ENCODE measurements around the gene CAB39L.
A peak's percentile ranks its signal among the peaks of the same experiment; 100 is the strongest.

The CAB39L gene

DNA sequence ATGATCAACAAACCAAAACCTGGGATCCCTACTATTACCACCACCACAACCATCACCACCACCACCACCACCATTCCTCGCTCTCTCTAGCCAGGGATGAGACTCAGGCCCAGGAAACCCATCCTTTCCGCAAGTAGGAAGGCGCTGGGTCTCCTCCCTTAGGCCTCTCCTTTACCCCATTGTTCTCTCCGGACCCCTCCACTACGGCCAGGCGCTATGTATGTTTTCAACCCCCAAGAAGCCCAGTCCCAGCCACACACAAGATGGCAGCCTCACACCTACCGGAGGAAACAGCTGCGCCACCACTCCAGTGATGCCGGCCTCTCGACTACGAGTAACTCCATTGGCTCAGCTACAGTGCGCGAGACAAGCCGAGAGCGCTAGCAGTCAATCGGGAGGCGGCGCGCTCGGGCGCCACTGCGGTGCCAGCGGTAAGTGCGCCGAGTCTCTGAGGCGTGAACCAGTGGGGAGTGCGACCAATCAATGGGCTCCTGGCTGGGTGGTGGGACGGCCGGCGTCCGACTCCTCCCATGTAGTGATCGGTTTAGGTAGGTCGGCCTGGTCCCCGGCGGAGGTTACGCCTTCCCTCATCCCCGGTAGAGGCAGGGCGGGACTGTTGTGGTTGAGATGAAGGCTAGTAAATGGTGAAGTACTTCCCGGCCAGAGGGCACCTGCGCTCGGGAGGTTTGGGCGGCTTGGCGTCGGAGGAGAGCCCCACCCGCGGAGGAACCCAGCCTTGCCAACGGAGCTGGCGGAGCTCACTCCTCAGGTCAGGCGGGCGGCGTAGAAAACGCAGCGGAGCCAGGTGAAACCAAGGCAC lies at the start of gene CAB39L, which contains the start of gene SETDB2:
TSS of gene CAB39L (minus strand) at position 361 of the 820 bp plus-strand sequence. CDS start 61,154 bp downstream, outside the sequence.
TSS of gene SETDB2 (plus strand) at position 571 of the 820 bp plus-strand sequence. CDS start 7,620 bp downstream, outside the sequence.
- Histone ChIP-seq H3K36me3 (ENCODE audit: control insufficient read depth in 2 of 2, insufficient read depth in 2 of 2, low read length in 2 of 2) (no peaks in the 10 kb centered on the region), H3K4me1 (ENCODE audit: control insufficient read depth, insufficient read depth, low read length) (peaks cover 3% of the 10 kb centered on the region), H3K27me3 (ENCODE audit: control insufficient read depth in 1 of 2, insufficient read depth in 2 of 2, low read length in 2 of 2) (no peaks in the 10 kb centered on the region), H3K9me3 (ENCODE audit: control insufficient read depth in 2 of 2, low read length in 2 of 2) (no peaks in the 10 kb centered on the region), H3K27ac (ENCODE audit: low read length) (peak within 1 kb of the TSS; percentile 96), H3K4me3 (ENCODE audit: low read length in 2 of 2) (peak within 1 kb of the TSS; percentile 94 to 98), H3K9ac (ENCODE audit: low read length in 2 of 2) (peak within 1 kb of the TSS; percentile 91 to 97)

DNA sequence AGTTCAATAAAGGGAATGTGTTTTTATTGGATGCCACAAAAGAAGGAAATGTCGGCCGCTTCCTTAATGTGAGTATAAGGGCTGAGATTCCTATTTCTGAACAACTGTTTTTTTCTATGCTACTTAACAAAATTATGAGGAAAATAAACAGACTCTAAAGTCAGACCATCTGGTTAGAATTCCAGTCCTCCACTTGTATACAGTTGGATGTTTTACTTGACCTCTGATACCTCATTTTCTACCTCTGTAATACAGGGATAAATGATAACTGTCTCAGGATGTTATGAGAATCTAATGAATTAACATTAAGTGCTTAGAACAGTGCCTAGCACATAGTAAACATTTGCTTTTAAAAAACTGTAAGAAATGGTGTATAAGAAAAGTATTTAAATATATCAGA lies 44.7 kb upstream of the CAB39L start:
- H3K27me3 ChIP-seq (ENCODE audit: control insufficient read depth in 1 of 2, insufficient read depth in 2 of 2, low read length in 2 of 2), result no peaks in the 10 kb centered on the region
- peaks cover 4 to 11% of the 10 kb centered on the region in 2 donors for H3K36me3 ChIP-seq (ENCODE audit: control insufficient read depth in 2 of 2, insufficient read depth in 2 of 2, low read length in 2 of 2)
- no peak overlapping the region for H3K4me3 ChIP-seq (ENCODE audit: low read length in 2 of 2)
- no peak overlapping the region for H3K9ac ChIP-seq (ENCODE audit: low read length in 2 of 2)
- no peaks in the 10 kb centered on the region for H3K4me1 ChIP-seq (ENCODE audit: control insufficient read depth, insufficient read depth, low read length)
- no peak overlapping the region for H3K27ac ChIP-seq (ENCODE audit: low read length)
- no peaks in the 10 kb centered on the region for H3K9me3 ChIP-seq (ENCODE audit: control insufficient read depth in 2 of 2, low read length in 2 of 2)

DNA sequence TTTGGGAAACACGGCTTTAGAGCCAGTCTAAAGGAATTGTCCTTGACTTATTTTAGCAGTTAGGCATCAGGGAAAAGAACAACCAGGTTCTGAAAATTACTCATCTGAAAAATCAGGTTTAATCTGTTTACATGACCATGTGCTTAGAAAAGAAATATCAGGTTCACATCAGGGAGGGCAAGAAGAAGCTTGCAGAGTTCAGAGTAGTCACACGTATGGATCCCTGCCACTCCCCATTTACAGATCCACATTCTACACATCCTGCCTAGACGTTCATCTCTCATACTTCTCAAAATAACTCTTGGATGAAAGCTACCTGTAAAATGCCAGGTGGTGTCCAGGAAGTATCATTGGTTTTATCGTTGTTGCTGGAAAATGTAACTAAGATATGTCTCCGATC lies 37.9 kb upstream of the CAB39L start:
- Histone ChIP-seq H3K9me3 (ENCODE audit: control insufficient read depth in 2 of 2, low read length in 2 of 2) (no peaks in the 10 kb centered on the region), H3K4me1 (ENCODE audit: control insufficient read depth, insufficient read depth, low read length) (no peaks in the 10 kb centered on the region), H3K27ac (ENCODE audit: low read length) (no peak overlapping the region), H3K36me3 (ENCODE audit: control insufficient read depth in 2 of 2, insufficient read depth in 2 of 2, low read length in 2 of 2) (peaks cover 23 to 33% of the 10 kb centered on the region in 2 donors), H3K9ac (ENCODE audit: low read length in 2 of 2) (no peak overlapping the region), H3K4me3 (ENCODE audit: low read length in 2 of 2) (no peak overlapping the region), H3K27me3 (ENCODE audit: control insufficient read depth in 1 of 2, insufficient read depth in 2 of 2, low read length in 2 of 2) (no peaks in the 10 kb centered on the region)

DNA sequence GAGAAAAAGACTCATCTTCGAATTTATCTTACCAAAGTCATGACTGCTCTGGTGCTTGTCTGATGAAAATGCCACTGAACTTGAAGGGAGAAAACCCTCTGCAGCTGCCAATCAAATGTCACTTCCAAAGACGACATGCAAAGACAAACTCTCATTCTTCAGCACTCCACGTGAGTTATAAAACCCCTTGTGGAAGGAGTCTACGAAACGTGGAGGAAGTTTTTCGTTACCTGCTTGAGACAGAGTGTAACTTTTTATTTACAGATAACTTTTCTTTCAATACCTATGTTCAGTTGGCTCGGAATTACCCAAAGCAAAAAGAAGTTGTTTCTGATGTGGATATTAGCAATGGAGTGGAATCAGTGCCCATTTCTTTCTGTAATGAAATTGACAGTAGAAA lies 32.7 kb upstream of the CAB39L start:
- no peaks in the 10 kb centered on the region for H3K4me1 ChIP-seq (ENCODE audit: control insufficient read depth, insufficient read depth, low read length)
- no peak overlapping the region for H3K4me3 ChIP-seq (ENCODE audit: low read length in 2 of 2)
- no peak overlapping the region for H3K27ac ChIP-seq (ENCODE audit: low read length)
- H3K36me3 ChIP-seq (ENCODE audit: control insufficient read depth in 2 of 2, insufficient read depth in 2 of 2, low read length in 2 of 2), result peaks cover 21 to 28% of the 10 kb centered on the region in 2 donors
- no peaks in the 10 kb centered on the region for H3K27me3 ChIP-seq (ENCODE audit: control insufficient read depth in 1 of 2, insufficient read depth in 2 of 2, low read length in 2 of 2)
- no peaks in the 10 kb centered on the region for H3K9me3 ChIP-seq (ENCODE audit: control insufficient read depth in 2 of 2, low read length in 2 of 2)
- H3K9ac ChIP-seq (ENCODE audit: low read length in 2 of 2), result no peak overlapping the region

DNA sequence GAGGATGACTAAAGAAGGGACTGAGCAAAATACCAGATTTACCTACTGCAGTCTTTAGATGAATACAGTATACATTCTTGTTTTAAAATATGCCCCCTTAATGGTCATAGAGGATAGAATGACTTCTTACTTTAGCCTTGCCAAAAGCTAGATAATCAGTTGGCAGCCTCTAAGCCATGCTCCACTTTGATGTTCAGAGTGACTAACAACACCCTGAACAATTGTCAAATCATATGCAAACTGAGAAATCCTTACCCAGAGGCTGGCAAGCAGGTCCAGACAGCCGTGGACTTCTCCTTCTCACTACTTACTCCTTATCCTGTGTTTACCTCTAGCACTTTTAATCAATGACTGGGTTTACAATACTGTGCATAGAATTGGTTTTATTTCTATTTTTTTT lies 28.3 kb upstream of the CAB39L start:
- no peak overlapping the region for H3K27ac ChIP-seq (ENCODE audit: low read length)
- H3K36me3 ChIP-seq (ENCODE audit: control insufficient read depth in 2 of 2, insufficient read depth in 2 of 2, low read length in 2 of 2), result peaks cover 14 to 19% of the 10 kb centered on the region in 2 donors
- no peaks in the 10 kb centered on the region for H3K9me3 ChIP-seq (ENCODE audit: control insufficient read depth in 2 of 2, low read length in 2 of 2)

DNA sequence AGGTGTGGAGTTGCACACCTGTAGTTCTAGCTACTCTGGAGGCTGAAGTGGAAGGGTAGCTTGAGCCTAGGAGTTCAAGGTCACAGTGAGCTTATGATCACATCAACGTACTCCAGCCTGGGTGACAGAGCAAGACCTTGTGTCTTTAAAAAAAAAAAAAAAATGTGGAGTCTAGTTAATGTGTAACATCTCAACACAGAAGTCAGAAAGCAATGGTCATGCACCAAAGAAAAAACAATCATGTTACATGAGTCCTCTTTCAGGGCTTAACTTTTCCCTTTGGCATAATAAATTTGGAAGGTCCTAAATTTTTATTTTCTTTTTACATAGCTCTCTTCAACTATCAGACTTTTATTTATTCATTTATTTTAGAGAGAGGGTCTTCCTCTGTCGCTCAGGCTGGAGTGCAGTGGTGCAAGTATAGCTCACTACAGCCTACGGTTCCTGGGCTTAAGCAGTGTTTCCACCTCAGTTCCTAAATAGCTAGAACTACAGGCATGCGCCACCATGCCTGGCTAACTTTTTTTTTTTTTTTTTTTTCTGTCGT lies 22.5 kb upstream of the CAB39L start:
- Histone ChIP-seq H3K4me3 (ENCODE audit: low read length in 2 of 2) (no peak overlapping the region), H3K9me3 (ENCODE audit: control insufficient read depth in 2 of 2, low read length in 2 of 2) (no peaks in the 10 kb centered on the region), H3K4me1 (ENCODE audit: control insufficient read depth, insufficient read depth, low read length) (no peaks in the 10 kb centered on the region), H3K27me3 (ENCODE audit: control insufficient read depth in 1 of 2, insufficient read depth in 2 of 2, low read length in 2 of 2) (no peaks in the 10 kb centered on the region), H3K36me3 (ENCODE audit: control insufficient read depth in 2 of 2, insufficient read depth in 2 of 2, low read length in 2 of 2) (peaks cover 17% of the 10 kb centered on the region in 2 donors), H3K27ac (ENCODE audit: low read length) (no peak overlapping the region), H3K9ac (ENCODE audit: low read length in 2 of 2) (no peak overlapping the region)

More for the DNA sequence above, 28.3 kb upstream of the CAB39L start:
- H3K9ac ChIP-seq (ENCODE audit: low read length in 2 of 2), result no peak overlapping the region
- no peak overlapping the region for H3K4me3 ChIP-seq (ENCODE audit: low read length in 2 of 2)
- no peaks in the 10 kb centered on the region for H3K27me3 ChIP-seq (ENCODE audit: control insufficient read depth in 1 of 2, insufficient read depth in 2 of 2, low read length in 2 of 2)
- no peaks in the 10 kb centered on the region for H3K4me1 ChIP-seq (ENCODE audit: control insufficient read depth, insufficient read depth, low read length)

DNA sequence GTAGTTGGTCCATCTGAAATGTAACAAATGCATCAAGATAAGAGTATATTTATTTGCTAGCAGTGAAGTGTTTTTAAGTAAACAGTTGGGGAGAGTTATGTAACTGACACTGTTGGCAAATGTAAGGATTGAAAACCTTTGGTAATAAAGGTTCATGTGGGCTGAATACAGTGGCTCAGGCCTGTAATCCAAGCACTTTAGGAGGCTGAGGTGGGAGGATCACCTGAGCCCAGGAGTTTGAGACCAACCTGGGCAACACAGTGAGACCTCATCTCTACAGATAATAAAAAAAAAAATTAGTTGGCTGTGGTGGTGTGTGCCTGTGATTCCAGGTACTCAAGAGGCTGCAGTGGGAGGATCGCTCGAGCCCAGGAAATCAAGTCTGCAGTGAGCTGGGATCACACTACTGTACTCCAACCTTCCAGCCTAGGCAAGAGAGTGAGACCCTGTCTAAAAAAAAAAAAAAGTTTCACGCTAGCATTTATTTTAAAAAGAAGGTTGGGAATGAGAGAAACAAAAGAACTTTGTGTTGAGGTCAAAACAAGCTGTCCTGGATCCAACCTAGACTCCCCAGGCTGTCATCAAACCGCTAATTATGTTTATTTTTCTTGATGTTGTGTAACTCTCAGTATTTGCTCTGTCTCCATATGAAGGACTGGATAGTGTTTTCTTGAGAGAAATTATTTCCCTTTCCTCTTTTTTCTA lies 20.9 kb upstream of the CAB39L start:
- Histone ChIP-seq H3K27me3 (ENCODE audit: control insufficient read depth in 1 of 2, insufficient read depth in 2 of 2, low read length in 2 of 2) (no peaks in the 10 kb centered on the region), H3K9me3 (ENCODE audit: control insufficient read depth in 2 of 2, low read length in 2 of 2) (no peaks in the 10 kb centered on the region), H3K9ac (ENCODE audit: low read length in 2 of 2) (no peak overlapping the region), H3K36me3 (ENCODE audit: control insufficient read depth in 2 of 2, insufficient read depth in 2 of 2, low read length in 2 of 2) (peaks cover 16 to 18% of the 10 kb centered on the region in 2 donors), H3K4me3 (ENCODE audit: low read length in 2 of 2) (no peak overlapping the region), H3K4me1 (ENCODE audit: control insufficient read depth, insufficient read depth, low read length) (no peaks in the 10 kb centered on the region), H3K27ac (ENCODE audit: low read length) (no peak overlapping the region)

DNA sequence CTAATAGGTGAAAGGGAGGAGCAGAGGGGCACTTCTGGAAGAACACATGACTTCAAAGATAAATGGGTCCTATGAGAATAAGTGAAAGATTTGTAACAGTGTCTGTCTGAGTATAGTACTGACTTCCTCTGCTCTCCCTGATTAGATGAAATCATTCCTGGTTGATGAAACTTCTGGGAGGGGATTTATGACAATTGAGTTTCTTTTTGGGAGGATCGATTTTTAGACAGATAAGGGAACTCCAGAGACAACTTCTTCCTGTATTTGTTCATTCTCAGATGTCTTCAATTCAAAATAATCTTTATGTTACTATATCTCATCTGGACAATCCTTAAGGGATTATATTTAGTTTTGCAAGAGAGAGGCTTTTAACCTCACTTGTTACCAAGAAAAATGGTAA lies 20.2 kb upstream of the CAB39L start:
- Histone ChIP-seq H3K27ac (ENCODE audit: low read length) (no peak overlapping the region), H3K27me3 (ENCODE audit: control insufficient read depth in 1 of 2, insufficient read depth in 2 of 2, low read length in 2 of 2) (no peaks in the 10 kb centered on the region), H3K4me3 (ENCODE audit: low read length in 2 of 2) (no peak overlapping the region), H3K4me1 (ENCODE audit: control insufficient read depth, insufficient read depth, low read length) (no peaks in the 10 kb centered on the region), H3K9me3 (ENCODE audit: control insufficient read depth in 2 of 2, low read length in 2 of 2) (no peaks in the 10 kb centered on the region), H3K36me3 (ENCODE audit: control insufficient read depth in 2 of 2, insufficient read depth in 2 of 2, low read length in 2 of 2) (peaks cover 16 to 17% of the 10 kb centered on the region in 2 donors), H3K9ac (ENCODE audit: low read length in 2 of 2) (no peak overlapping the region)

DNA sequence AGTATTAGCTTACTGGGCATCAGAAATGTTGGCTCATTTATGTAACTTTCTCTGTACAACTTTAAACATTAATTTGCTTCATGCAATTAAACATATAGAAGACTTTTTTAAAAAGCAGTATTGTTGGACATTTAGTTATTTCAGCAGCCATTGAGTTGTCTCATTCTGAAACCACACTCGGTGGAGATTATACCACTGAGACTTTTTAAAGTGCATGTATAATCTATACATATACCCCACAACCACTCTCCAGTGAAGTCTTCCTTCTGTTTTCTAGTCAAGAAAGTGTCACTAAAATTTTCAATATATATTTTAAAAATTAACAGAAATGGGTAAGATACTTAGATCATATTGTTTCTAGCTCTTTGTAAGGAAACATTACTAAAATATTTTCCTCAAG lies 15.7 kb upstream of the CAB39L start:
- no peak overlapping the region for H3K9ac ChIP-seq (ENCODE audit: low read length in 2 of 2)
- H3K36me3 ChIP-seq (ENCODE audit: control insufficient read depth in 2 of 2, insufficient read depth in 2 of 2, low read length in 2 of 2), result peaks cover 12 to 14% of the 10 kb centered on the region in 2 donors
- H3K4me3 ChIP-seq (ENCODE audit: low read length in 2 of 2), result no peak overlapping the region
- H3K27ac ChIP-seq (ENCODE audit: low read length), result no peak overlapping the region
- no peaks in the 10 kb centered on the region for H3K9me3 ChIP-seq (ENCODE audit: control insufficient read depth in 2 of 2, low read length in 2 of 2)
- no peaks in the 10 kb centered on the region for H3K4me1 ChIP-seq (ENCODE audit: control insufficient read depth, insufficient read depth, low read length)
- no peaks in the 10 kb centered on the region for H3K27me3 ChIP-seq (ENCODE audit: control insufficient read depth in 1 of 2, insufficient read depth in 2 of 2, low read length in 2 of 2)

DNA sequence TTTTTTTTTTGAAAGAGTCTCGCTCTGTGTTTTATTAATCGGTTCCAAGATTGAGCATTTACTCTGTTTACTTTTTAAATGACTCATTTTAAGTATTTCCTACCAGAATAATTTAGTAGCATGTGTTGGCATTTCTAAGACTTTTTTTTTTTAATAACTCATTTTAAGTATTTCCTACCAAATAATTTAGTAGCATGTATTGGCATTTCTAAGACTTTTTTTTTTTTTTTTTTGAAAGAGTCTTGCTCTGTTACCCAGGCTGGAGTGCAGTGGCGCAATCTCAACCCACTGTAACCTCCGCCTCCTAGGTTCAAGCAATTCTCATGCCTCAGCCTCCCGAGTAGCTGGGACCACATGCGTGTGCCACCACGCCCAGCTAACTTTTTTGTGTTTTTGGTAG lies 13.4 kb upstream of the CAB39L start:
- Histone ChIP-seq H3K9ac (ENCODE audit: low read length in 2 of 2) (no peak overlapping the region), H3K27me3 (ENCODE audit: control insufficient read depth in 1 of 2, insufficient read depth in 2 of 2, low read length in 2 of 2) (no peaks in the 10 kb centered on the region), H3K4me1 (ENCODE audit: control insufficient read depth, insufficient read depth, low read length) (peaks cover 3% of the 10 kb centered on the region), H3K4me3 (ENCODE audit: low read length in 2 of 2) (no peak overlapping the region), H3K27ac (ENCODE audit: low read length) (no peak overlapping the region), H3K9me3 (ENCODE audit: control insufficient read depth in 2 of 2, low read length in 2 of 2) (no peaks in the 10 kb centered on the region), H3K36me3 (ENCODE audit: control insufficient read depth in 2 of 2, insufficient read depth in 2 of 2, low read length in 2 of 2) (peaks cover 8 to 9% of the 10 kb centered on the region in 2 donors)

All from stomach smooth muscle (tissue), 2 donors.